Naive thymus-derived CD8-positive, alpha-beta T cell (primary cell): ENCODE results near the gene GBGT1. TPM values are rescaled to one million over a fixed set of nuclear protein-coding genes. Genes with fewer than 3 reads are reported as not detected.
"Not testable (repeated sequence)": the region's sequence is repeated elsewhere in the genome, so short reads cannot be mapped to it uniquely, and the experiment has no call there.

Experiments
- ATAC-seq, 2 donors: fragments of 150-1000 bp; cut with Tn5 transposase in 1 of 2; sonication (Bioruptor Pico), chemical (Tn5 transposase) in 1 of 2; 1 replicate in 1 of 2; 2 replicates in 1 of 2; pipeline ENCODE4 v1.10.0; 2021; ENCODE audit warnings: mild to moderate bottlenecking in 2 of 2, moderate library complexity in 2 of 2
- POLR2A ChIA-PET: fragments of 350-600 bp; sonication (Branson Sonifier 250); formaldehyde crosslinking; loops from one replicate; lab custom pipeline; 2021; ENCODE audit warnings: antibody characterized with exemption; lab: Charles Lee
- DNase-seq, 10 donors: peaks; one replicate each; pipeline versions ENCODE4 v3.0.0 to v3.0.0-alpha.2; 2020 to 2022
- H3K27ac Mint-ChIP-seq, 10 donors: one replicate each; pipeline ENCODE4 v1.8.0; 2020 to 2022; ENCODE audit warnings: mild to moderate bottlenecking in 10 of 10, mixed read lengths in 10 of 10, moderate library complexity in 4 of 10, inconsistent platforms in 1 of 10
- H3K27me3 Mint-ChIP-seq, 5 donors: one replicate each; pipeline ENCODE4 v1.8.0; 2021 to 2022; ENCODE audit warnings: mixed read lengths in 5 of 5
- H3K36me3 Mint-ChIP-seq, 3 donors: one replicate each; pipeline ENCODE4 v1.8.0; 2020 to 2022; ENCODE audit warnings: mixed read lengths in 3 of 3, mild to moderate bottlenecking in 2 of 3, inconsistent platforms in 1 of 3
- H3K4me1 Mint-ChIP-seq, 4 donors: one replicate each; pipeline ENCODE4 v1.8.0; 2021 to 2022; ENCODE audit warnings: mixed read lengths in 4 of 4
- H3K4me3 Mint-ChIP-seq, 10 donors: one replicate each; pipeline ENCODE4 v1.8.0; 2020 to 2022; ENCODE audit warnings: mild to moderate bottlenecking in 10 of 10, mixed read lengths in 10 of 10, moderate library complexity in 6 of 10, inconsistent platforms in 1 of 10
- H3K9me3 Mint-ChIP-seq, 9 donors: one replicate each; pipeline ENCODE4 v1.8.0; 2020 to 2022; ENCODE audit warnings: mixed read lengths in 9 of 9, mild to moderate bottlenecking in 3 of 9, inconsistent platforms in 1 of 9, moderate library complexity in 1 of 9
- polyA plus RNA-seq, 3 donors: library from polyadenylated mRNA; unstranded; fragments of 300-500 nt; fragmentation: Illumina TruSeq; gene quantifications; one replicate each; pipeline ENCODE4 v1.2.3, GENCODE V29; 2021
- total RNA-seq, 8 experiments: library from RNA in 2 of 8; stranded (reverse) in 2 of 8; gene quantifications; one replicate each; pipeline ENCODE4 v1.2.3 and lab custom pipeline; 2021 to 2026

GBGT1 gene
- total RNA-seq (1 to 10 TPM; 4.1 to 4.9 TPM), polyA plus RNA-seq (not detected), total RNA-seq (lab: John Stamatoyannopoulos, UW) (0 to 3.4 (median 2.1) reads per million in 6 experiments)

DNA sequence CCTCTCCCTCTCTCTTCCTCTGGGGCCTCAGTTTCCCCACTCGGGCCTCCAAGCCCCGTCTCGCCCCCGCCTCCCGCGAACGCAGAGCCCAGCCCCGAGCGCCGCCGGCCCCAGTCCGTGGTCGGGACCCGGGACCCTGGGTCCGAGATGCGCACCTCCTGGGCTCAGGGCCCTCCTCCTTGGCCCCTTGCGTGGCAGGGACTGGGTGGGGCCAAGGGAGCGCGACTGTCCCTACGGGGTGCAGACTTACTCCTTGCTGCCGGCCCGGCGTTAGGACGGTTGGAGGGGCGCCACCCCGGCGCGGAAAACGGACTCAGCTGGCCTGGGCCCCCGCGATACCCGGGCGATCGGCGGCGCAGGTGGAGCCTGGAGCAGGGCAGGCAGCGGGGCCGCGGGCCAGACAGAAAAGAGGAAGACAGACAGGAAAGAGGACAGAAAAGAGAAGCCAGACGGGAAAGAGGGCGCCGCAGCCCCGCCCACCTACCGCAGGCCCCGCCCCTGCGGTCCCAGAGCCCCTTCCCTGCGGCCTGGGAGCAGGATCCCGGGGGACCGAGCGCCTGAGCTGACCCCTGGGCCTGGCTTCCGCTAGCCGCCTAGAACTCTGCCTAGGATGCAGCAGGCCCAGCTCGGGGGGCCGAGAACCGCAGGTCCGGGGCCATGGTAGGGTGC lies at the start of gene GBGT1:
GBGT1 (minus strand) TSS at position 411 of the 669 bp plus-strand sequence. CDS start 1,502 bp downstream, outside the sequence.
- Mint-ChIP-seq H3K36me3 (no peaks in the 10 kb centered on the region), H3K27ac (peak within 1 kb of the TSS in 1 of 10 donors; percentile 62), H3K27me3 (peaks cover 0 to 4% (median 2%) of the 10 kb centered on the region in 5 donors), H3K4me3 (peak within 1 kb of the TSS; percentile 69 to 87 (median 76)), H3K4me1 (peaks cover 1 to 15% (median 7%) of the 10 kb centered on the region in 4 donors), H3K9me3 (no peaks in the 10 kb centered on the region)
- ATAC-seq, result peak; percentile 56 to 66
- POLR2A ChIA-PET, result interaction anchor here (1.5 kb wide), 1 partner anchor 16 kb away, joined by 3 read pairs; no protein-coding TSS in a partner anchor
- peak in 3 of 10 donors; percentile 33 to 40 (median 39) for DNase-seq

DNA sequence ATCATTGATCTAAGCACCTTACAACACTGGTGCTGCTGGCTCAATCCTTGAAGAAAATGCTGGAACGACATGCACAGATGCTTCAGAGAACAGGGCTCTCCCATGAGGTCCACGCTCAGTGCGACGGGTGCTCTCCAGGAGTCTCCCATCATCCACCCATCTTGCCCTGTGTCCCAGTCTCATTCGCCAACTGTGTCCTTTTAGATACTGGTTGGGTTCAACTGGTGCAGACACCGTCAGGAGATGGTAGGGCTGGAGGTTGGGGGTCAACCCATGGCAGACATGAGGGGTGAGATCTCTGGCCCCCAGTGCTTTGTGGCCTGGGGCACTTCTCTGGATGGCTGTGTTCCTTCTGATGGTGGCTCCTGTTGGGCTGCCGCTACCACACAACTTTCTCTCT lies 46.9 kb upstream of the GBGT1 start:
- H3K4me3 Mint-ChIP-seq, result no peak overlapping the region
- no peaks in the 10 kb centered on the region for H3K4me1 Mint-ChIP-seq
- DNase-seq (no peak), ATAC-seq (no peak)
- POLR2A ChIA-PET, result no interaction called here
- H3K27me3 Mint-ChIP-seq, result peaks cover 15 to 55% (median 36%) of the 10 kb centered on the region in 5 donors
- H3K27ac Mint-ChIP-seq, result no peak overlapping the region
- H3K9me3 Mint-ChIP-seq, result peaks cover 0 to 16% (median 0%) of the 10 kb centered on the region in 9 donors
- H3K36me3 Mint-ChIP-seq, result peaks cover 0 to 8% (median 3%) of the 10 kb centered on the region in 3 donors

DNA sequence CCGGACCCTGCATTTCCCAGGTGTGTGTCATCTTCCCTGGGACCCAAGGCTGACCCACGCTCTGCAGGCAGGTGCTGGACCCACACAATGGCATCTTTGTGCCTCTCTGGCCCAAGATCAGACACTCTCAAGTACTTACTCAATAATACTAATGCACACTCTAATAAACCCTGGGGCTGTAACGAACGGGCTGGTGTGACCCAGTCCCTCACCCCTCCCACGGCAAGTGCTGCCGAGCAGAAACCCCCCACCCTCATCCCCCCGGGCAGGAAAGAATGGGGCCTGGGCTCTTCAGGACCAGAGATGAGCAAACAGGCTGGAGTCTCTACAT lies 46.5 kb upstream of the GBGT1 start:
- peaks cover 13 to 50% (median 33%) of the 10 kb centered on the region in 5 donors for H3K27me3 Mint-ChIP-seq
- no peak overlapping the region for H3K4me3 Mint-ChIP-seq
- ATAC-seq, result no peak
- no peak overlapping the region for H3K27ac Mint-ChIP-seq
- H3K9me3 Mint-ChIP-seq, result peaks cover 0 to 13% (median 0%) of the 10 kb centered on the region in 9 donors
- H3K36me3 Mint-ChIP-seq, result peaks cover 0 to 8% (median 3%) of the 10 kb centered on the region in 3 donors
- DNase-seq, result no peak
- POLR2A ChIA-PET, result no interaction called here
- no peaks in the 10 kb centered on the region for H3K4me1 Mint-ChIP-seq

DNA sequence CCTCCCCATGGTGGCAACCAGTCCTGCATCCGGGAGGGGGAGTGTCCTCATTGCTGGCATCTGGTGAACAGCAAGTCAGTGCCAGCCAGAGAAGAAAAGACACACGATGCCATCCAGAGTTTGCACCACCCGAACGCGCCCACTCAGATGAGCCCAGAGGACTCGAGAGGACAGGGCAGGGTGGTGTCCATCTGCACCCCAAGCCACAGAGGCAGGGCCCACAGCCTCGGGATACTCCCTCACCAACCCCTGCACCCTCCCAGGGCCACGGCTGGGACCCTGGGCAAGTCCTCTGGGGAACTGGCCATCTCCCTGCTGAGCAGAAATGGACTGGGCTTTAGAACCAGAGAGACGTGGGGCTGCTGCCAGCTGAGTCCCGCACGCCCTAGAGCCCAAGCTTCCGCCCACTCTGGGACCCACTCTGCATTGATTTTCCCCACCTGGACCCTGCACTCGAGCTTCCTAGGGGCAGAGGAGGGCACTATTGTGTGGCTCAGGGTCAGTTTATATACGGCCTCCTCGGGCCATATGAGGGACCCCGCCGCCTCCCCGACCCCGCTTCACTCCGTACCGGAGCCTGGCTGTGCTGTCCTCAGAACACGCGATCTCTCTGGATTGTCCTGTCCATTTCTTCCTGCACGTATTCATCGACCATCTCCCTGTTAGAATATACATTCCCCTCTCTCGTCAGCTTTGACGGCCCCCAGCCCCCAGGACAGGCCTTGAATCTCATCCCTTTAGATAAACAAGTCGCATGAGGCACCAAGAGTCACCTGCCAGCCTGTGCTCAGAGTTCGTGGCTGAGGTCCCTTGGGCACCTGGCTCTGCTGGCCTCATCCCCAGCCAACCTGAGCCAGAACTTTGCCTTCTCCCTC lies 45.9 kb upstream of the GBGT1 start:
- ATAC-seq, H3K4me3 Mint-ChIP-seq, DNase-seq, H3K36me3 Mint-ChIP-seq, H3K9me3 Mint-ChIP-seq, H3K4me1 Mint-ChIP-seq, POLR2A ChIA-PET: not testable (repeated sequence)
- Mint-ChIP-seq H3K27ac (peak overlapping the region in 1 of 10 donors; percentile 24), H3K27me3 (peaks cover 11 to 44% (median 31%) of the 10 kb centered on the region in 5 donors)

DNA sequence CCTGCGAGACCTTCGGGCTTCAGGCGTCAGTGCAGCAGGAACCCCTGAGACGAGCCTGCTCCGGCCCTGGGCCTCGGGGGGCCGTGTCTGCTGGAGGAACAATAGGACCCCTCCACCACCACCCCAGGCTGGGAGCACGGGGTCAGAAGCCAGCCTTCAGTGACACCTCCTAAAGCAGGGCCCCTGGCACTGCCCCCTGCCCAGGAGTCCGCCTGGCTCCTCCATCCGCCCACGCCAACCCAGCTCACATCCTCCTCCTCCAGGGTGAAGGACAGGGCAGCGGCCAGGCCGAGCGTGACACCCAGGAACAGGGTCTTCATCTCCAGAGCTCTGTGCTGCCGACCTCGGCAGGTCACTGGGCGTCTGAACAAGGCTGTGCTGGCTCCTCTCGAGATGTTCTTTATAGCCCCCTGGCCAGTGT lies 45.2 kb upstream of the GBGT1 start, which contains the start of gene OBP2B:
OBP2B (minus strand) TSS at position 371 of the 421 bp plus-strand sequence; CDS start at position 320, 51 bp downstream.
- H3K9me3 Mint-ChIP-seq, DNase-seq, H3K4me3 Mint-ChIP-seq, ATAC-seq, H3K4me1 Mint-ChIP-seq, POLR2A ChIA-PET, H3K36me3 Mint-ChIP-seq: not testable (repeated sequence)
- Mint-ChIP-seq H3K27ac (peak within 1 kb of the TSS in 1 of 10 donors; percentile 24), H3K27me3 (peaks cover 6 to 37% (median 31%) of the 10 kb centered on the region in 5 donors)

DNA sequence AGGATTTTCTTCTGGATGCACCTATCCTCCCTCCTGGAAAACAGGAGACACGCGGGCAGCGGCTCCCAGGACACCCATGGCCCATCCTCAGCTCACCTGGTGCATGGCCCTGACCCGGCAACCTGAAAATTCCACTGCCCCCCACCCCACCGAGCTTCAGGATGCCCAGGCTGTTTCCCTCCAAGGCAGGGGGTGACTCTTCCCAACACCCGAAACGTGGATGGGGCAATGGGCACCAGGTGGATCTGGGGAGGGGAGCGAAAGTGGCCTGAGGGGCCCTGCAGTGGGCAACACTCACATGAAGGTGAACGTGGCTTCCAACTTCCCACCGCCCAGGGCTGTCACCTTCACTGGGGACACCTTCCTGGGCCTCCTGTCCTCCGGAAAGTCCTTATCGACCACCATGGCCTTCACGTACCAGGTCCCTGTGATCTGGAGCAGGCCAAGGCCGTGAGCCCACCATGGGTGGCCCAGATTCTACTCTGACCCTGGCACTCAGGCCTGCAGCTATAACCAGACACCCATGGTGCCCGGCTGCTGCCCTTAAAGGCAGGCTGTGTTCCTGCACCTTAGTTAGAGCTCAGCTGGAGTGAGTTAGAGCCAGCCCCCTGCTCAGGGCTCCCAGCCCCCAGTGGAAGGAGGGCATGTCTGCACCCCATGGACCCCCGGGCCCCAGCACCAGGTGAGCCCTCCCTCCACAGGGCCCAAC lies 44.6 kb upstream of the GBGT1 start:
- H3K27ac Mint-ChIP-seq, DNase-seq, H3K9me3 Mint-ChIP-seq, H3K36me3 Mint-ChIP-seq, H3K4me1 Mint-ChIP-seq, POLR2A ChIA-PET, ATAC-seq, H3K4me3 Mint-ChIP-seq: not testable (repeated sequence)
- peaks cover 7 to 40% (median 33%) of the 10 kb centered on the region in 5 donors for H3K27me3 Mint-ChIP-seq

DNA sequence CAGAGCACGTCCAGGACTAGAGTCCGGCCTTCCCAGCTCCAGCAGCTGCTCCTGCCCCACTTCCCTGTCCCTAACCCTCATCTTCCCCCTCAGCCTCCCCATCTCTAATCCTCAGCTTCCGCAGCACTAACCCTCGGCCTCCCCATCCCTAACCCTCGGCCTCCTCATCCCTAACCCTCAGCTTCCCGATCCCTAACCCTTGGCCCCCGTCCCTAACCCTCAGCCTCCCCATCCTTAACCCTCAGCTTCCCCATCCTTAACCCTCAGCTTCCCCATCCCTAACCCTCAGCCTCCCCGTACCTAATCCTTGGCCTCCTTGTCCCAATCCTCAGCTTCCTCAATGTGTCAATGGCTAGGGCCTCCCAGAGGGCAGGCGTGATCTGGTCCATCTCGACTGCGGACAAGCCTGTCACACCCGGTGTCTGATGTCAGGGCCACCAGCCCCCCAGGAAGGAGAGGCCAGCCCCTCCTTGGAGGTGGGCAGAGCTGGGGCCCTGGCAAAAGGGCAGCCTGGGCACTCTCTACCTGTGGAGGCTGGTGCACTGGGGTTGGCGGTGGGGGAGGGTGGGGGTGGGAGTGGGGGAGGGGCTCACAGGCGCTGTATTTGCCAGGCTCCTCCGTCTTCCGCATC lies 43.9 kb upstream of the GBGT1 start:
- H3K27ac Mint-ChIP-seq, result no peak overlapping the region
- ATAC-seq (no peak), DNase-seq (no peak)
- H3K4me1 Mint-ChIP-seq, result no peaks in the 10 kb centered on the region
- POLR2A ChIA-PET, result no interaction called here
- peaks cover 8 to 40% (median 34%) of the 10 kb centered on the region in 5 donors for H3K27me3 Mint-ChIP-seq
- H3K9me3 Mint-ChIP-seq, result peaks cover 0 to 4% (median 0%) of the 10 kb centered on the region in 9 donors
- no peak overlapping the region for H3K4me3 Mint-ChIP-seq
- peaks cover 0 to 3% (median 0%) of the 10 kb centered on the region in 3 donors for H3K36me3 Mint-ChIP-seq

DNA sequence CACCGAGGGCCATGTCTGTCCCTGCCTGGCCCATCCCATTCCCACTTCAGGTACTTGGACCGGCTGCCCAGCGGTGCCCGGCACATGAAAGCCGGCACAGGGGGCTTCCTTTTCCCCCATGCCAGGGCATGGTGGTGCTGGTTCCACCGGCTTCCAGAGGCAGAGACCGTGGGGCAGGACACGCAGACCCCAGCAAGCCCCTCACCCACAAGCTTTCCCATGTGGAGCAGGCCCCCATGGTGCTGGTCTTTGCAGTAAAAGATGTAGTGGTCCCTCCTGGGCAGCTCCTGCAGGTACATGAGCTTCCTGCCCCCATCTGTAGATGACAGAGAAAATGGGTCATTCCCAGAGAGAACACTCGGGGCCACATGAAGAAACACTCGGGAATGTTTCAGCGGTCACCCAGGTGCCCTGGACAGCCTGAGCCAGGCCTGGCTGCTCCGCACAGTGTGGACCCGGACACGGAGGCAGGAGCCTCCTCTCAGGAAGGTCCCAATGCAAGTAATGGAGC lies 43.4 kb upstream of the GBGT1 start:
- no peak overlapping the region for H3K27ac Mint-ChIP-seq
- H3K4me1 Mint-ChIP-seq, result no peaks in the 10 kb centered on the region
- H3K27me3 Mint-ChIP-seq, result peaks cover 8 to 39% (median 34%) of the 10 kb centered on the region in 5 donors
- H3K36me3 Mint-ChIP-seq, result peaks cover 0 to 3% (median 0%) of the 10 kb centered on the region in 3 donors
- no peak for DNase-seq
- peaks cover 0 to 4% (median 0%) of the 10 kb centered on the region in 9 donors for H3K9me3 Mint-ChIP-seq
- POLR2A ChIA-PET, result no interaction called here
- no peak for ATAC-seq
- no peak overlapping the region for H3K4me3 Mint-ChIP-seq

DNA sequence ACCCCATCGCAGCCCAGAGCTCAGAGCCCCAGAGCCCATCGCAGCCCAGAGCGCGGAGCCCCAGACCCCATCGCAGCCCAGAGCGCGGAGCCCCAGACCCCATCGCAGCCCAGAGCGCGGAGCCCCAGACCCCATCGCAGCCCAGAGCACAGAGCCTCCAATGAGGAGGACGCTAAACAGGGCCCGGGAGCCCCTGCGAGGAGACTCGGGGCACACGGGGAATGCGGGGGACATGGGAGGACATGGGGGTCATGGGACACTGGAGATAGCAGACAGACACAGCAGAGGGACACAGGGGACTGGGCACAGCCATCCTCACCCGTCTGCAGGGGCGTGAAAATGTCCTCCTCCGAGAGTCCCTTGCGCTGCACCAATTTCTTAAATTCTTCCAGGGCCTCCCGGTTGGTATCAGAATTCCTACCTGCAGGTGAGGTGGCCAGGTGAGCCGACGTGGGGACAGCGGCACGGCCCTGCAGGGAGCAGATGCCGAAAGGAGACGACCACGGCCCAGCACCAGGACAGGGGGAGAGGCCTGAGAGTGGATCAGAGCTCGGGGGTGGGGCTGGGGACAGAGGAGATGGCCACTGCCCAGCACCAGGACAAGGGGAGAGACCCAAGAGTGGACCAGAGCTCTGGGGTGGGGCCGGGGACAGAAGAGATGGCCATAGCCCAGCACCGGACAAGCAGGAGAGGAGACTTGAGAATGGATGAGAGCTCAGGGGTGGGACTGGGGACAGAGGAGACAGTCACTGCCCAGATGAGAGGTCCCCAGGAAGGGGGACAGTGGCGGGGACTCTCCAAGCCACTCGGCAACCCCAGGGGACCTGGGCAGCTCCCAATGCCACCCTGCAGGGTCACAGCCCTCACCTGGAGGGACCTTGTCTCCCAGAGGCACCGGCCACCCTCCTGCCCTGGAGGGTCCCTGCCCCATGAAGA lies 42.5 kb upstream of the GBGT1 start:
- Mint-ChIP-seq H3K4me1 (no peaks in the 10 kb centered on the region), H3K4me3 (no peak overlapping the region), H3K27me3 (peaks cover 8 to 39% (median 33%) of the 10 kb centered on the region in 5 donors), H3K9me3 (peaks cover 0 to 4% (median 0%) of the 10 kb centered on the region in 9 donors), H3K36me3 (peaks cover 0 to 3% (median 0%) of the 10 kb centered on the region in 3 donors), H3K27ac (no peak overlapping the region)
- ATAC-seq (no peak), DNase-seq (no peak)
- POLR2A ChIA-PET, result no interaction called here

DNA sequence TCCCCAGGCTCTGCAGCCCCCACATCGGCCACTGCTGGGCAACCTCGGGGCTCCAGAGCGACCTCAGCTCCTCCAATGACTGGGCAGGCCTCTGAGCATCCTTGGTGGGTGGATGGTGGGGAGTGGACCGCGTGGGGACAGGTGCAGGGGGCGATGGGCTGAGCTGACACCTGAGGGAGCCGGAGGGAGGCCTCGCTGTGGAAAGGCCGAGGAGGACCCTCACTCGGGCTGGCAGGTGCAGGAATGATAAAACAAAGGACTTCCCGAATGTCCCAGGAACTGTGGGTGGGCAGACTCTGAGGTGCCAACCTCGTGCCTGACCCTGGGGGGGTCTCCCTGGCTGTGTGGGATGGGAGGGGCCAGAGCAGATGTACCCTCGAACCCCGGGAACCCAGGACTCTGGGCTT lies 41.8 kb upstream of the GBGT1 start:
- H3K27me3 Mint-ChIP-seq, result peaks cover 8 to 36% (median 25%) of the 10 kb centered on the region in 5 donors
- H3K4me1 Mint-ChIP-seq, H3K27ac Mint-ChIP-seq, H3K9me3 Mint-ChIP-seq, H3K4me3 Mint-ChIP-seq, DNase-seq, ATAC-seq, H3K36me3 Mint-ChIP-seq, POLR2A ChIA-PET: not testable (repeated sequence)

DNA sequence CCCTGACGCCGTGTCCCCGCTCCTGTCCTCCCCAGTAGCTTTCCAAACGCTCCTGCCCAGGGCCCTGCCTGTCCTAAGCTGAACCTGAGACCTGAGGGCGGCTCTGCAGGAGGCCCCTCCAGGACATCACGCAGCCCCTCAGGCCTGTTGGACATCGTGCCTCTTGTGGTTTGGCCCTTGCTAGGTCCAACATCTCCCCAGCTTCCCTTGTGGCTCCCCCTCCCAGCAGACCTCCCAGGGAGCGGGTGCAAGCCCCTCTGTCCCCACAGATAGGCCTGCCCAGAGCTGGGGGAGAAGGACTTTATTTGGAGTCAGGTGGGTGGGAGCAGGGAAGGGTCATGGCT lies 41.3 kb upstream of the GBGT1 start:
- peaks cover 5 to 36% (median 20%) of the 10 kb centered on the region in 5 donors for H3K27me3 Mint-ChIP-seq
- peaks cover 0 to 3% (median 1%) of the 10 kb centered on the region in 3 donors for H3K36me3 Mint-ChIP-seq
- H3K4me1 Mint-ChIP-seq, result peaks cover under 1 to 8% (median 2%) of the 10 kb centered on the region in 4 donors
- POLR2A ChIA-PET, result no interaction called here
- ATAC-seq, result no peak
- no peak for DNase-seq
- H3K4me3 Mint-ChIP-seq, result no peak overlapping the region
- H3K9me3 Mint-ChIP-seq, result peaks cover 0 to under 1% (median 0%) of the 10 kb centered on the region in 9 donors
- no peak overlapping the region for H3K27ac Mint-ChIP-seq
